DND-41 (cell line): ENCODE results near the gene MINDY4.

Experiments used
- ATAC-seq: fragments of 200-7000 bp; cut with Tn5 transposase; 3 replicates; pipeline ENCODE4 v1.9.1; 2021; ENCODE audit warnings: low read depth; ENCODE audit not compliant: insufficient read depth
- DNase-seq: peaks from one replicate; pipeline ENCODE4 v3.0.0-alpha.2; 2020
- H2AFZ ChIP-seq: 2 replicates; pipeline ENCODE4 v1.6.0; 2012; ENCODE audit warnings: low read depth, low read length
- H3K27ac ChIP-seq: 2 replicates; pipeline ENCODE4 v1.5.1; 2012; ENCODE audit warnings: low read length, inconsistent platforms
- H3K27me3 ChIP-seq: fragments of 200-600 bp; sonication (generic); 2 replicates; pipeline ENCODE4 v1.6.0; 2012; ENCODE audit warnings: low read length, mild to moderate bottlenecking, inconsistent platforms; ENCODE audit not compliant: insufficient read depth, poor library complexity
- H3K36me3 ChIP-seq: 2 replicates; pipeline ENCODE4 v1.5.1; 2012; ENCODE audit warnings: low read length, inconsistent platforms; ENCODE audit not compliant: insufficient read depth
- H3K4me1 ChIP-seq: 2 replicates; pipeline ENCODE4 v1.5.1; 2012; ENCODE audit warnings: mild to moderate bottlenecking, low read length; ENCODE audit not compliant: insufficient read depth
- H3K4me2 ChIP-seq: 2 replicates; pipeline ENCODE4 v1.6.0; 2012; ENCODE audit warnings: mild to moderate bottlenecking, moderate library complexity, low read length, inconsistent platforms; ENCODE audit not compliant: insufficient read depth
- H3K4me3 ChIP-seq, 2 experiments: fragments of 200-600 bp in 1 of 2; shearing (Covaris generic) in 1 of 2; 2 replicates each; pipeline ENCODE4 v1.5.1; 2012 to 2016; ENCODE audit warnings: inconsistent platforms in 2 of 2, low read length in 2 of 2, mild to moderate bottlenecking in 2 of 2, low read depth in 1 of 2, moderate library complexity in 1 of 2
- H3K79me2 ChIP-seq: 2 replicates; pipeline ENCODE4 v1.6.0; 2012; ENCODE audit warnings: low read length, inconsistent platforms; ENCODE audit not compliant: insufficient read depth
- H3K9ac ChIP-seq: 2 replicates; pipeline ENCODE4 v1.6.0; 2012; ENCODE audit warnings: low read depth, mild to moderate bottlenecking, inconsistent platforms, low read length, moderate library complexity
- H3K9me3 ChIP-seq: 2 replicates; pipeline ENCODE4 v1.5.1; 2012; ENCODE audit warnings: low read length, moderate library complexity, mild to moderate bottlenecking, inconsistent platforms; ENCODE audit not compliant: insufficient read depth, severe bottlenecking
- H4K20me1 ChIP-seq: 2 replicates; pipeline ENCODE4 v1.6.0; 2012; ENCODE audit warnings: low read length; ENCODE audit not compliant: insufficient read depth
- CTCF ChIP-seq: IDR thresholded peaks from 2 replicates; pipeline ENCODE4 v1.5.1; 2012; ENCODE audit warnings: borderline replicate concordance, low read length, moderate library complexity, mild to moderate bottlenecking; ENCODE audit not compliant: poor library complexity, severe bottlenecking; ENCODE audit errors: extremely low read depth
- EZH2 ChIP-seq: IDR thresholded peaks from 3 replicates; pipeline ENCODE4 v1.6.1; 2012; ENCODE audit warnings: borderline replicate concordance, low read depth, mild to moderate bottlenecking, moderate library complexity, low read length, inconsistent platforms; ENCODE audit not compliant: severe bottlenecking

Gene MINDY4

GRCh38 chr7:30907527-30908267 is 136.5 kb downstream of the MINDY4 start:
- Histone ChIP-seq H3K9me3 (no peaks in the 10 kb centered on the region), H2AFZ (no peak overlapping the region), H3K9ac (no peak overlapping the region), H3K27me3 (no peaks in the 10 kb centered on the region), H3K36me3 (no peaks in the 10 kb centered on the region), H3K27ac (no peak overlapping the region), H3K4me1 (no peaks in the 10 kb centered on the region), H3K4me2 (no peak overlapping the region), H3K4me3 (no peak overlapping the region), H4K20me1 (peaks cover 5% of the 10 kb centered on the region; the same call in 1 of the 2 replicates), H3K79me2 (no peaks in the 10 kb centered on the region)
- no peak for DNase-seq
- no peak for ATAC-seq
- no peak for TF ChIP-seq EZH2
- TF ChIP-seq CTCF: no peak

GRCh38 chr7:30908681-30909080 is 137.5 kb downstream of the MINDY4 start:
- TF ChIP-seq EZH2 (no peak), CTCF (no peak)
- H3K79me2 ChIP-seq: no peaks in the 10 kb centered on the region
- H3K27me3 ChIP-seq: no peaks in the 10 kb centered on the region
- H3K9ac ChIP-seq: no peak overlapping the region
- DNase-seq (no peak), ATAC-seq (no peak)
- H3K4me3 ChIP-seq: no peak overlapping the region
- peaks cover 5% of the 10 kb centered on the region; the same call in 1 of the 2 replicates for H4K20me1 ChIP-seq
- no peaks in the 10 kb centered on the region for H3K36me3 ChIP-seq
- no peak overlapping the region for H3K4me2 ChIP-seq
- H3K9me3 ChIP-seq: no peaks in the 10 kb centered on the region
- H2AFZ ChIP-seq: no peak overlapping the region
- H3K27ac ChIP-seq: no peak overlapping the region
- no peaks in the 10 kb centered on the region for H3K4me1 ChIP-seq

- H3K9me3 ChIP-seq: no peaks in the 10 kb centered on the region
- no peak overlapping the region for H3K9ac ChIP-seq
- TF ChIP-seq CTCF: no peak
- TF ChIP-seq EZH2: no peak
- DNase-seq: no peak
- peaks cover 5% of the 10 kb centered on the region; the same call in 1 of the 2 replicates for H4K20me1 ChIP-seq
- ATAC-seq: no peak
- no peaks in the 10 kb centered on the region for H3K4me1 ChIP-seq
- no peaks in the 10 kb centered on the region for H3K27me3 ChIP-seq
- H3K36me3 ChIP-seq: no peaks in the 10 kb centered on the region
- H2AFZ ChIP-seq: no peak overlapping the region
- no peak overlapping the region for H3K4me2 ChIP-seq
- H3K4me3 ChIP-seq: no peak overlapping the region
- H3K27ac ChIP-seq: no peak overlapping the region
- H3K79me2 ChIP-seq: no peaks in the 10 kb centered on the region
Measured at GRCh38 chr7:30909431-30909830, 138.2 kb downstream of the MINDY4 start.
